OCI-LY1 (cell line): ENCODE data around the gene LRRC74A.

Experiments used
- EZH2 ChIP-seq: fragments of 200-600 bp; sonication (generic), shearing (Covaris generic); IDR thresholded peaks from 2 replicates; pipeline ENCODE4 v1.8.0; 2017; ENCODE audit warnings: borderline replicate concordance, mixed run types, mild to moderate bottlenecking, antibody characterized with exemption, low read length, moderate library complexity, mixed read lengths
- TF ChIP-seq, protein P1 (sequence below): fragments of 200-600 bp; sonication (generic), shearing (Covaris generic); IDR thresholded peaks from 2 replicates; pipeline ENCODE4 v1.5.1; 2017; ENCODE audit warnings: mild to moderate bottlenecking, antibody characterized with exemption, low read length, moderate library complexity, mixed read lengths

DNA sequence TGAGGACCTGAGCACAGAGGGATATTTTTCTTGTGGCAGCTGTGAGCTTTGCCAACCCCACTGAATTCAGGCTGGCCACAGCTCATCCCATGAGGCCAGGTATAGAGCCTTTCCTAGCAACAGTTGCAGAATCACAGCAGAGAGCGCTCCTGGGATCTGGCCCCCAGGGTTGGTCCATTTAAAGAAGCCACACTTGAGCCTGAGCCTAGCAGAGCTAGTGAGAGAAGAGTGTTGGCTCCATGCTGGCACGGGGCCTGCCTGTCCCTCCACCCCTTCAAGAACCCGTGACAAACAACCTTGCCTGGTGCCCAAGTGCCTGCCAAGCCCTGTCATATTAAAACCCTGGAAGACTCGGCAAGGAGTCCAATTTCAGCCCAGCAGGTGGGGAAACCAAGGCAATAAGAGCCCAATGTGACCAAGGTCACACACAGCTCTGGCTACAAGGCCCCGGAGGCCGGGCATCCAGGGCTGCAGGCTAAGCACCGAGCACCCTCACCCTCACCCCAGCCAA lies 91.6 kb downstream of the LRRC74A start:
- TF ChIP-seq, protein P1, sequence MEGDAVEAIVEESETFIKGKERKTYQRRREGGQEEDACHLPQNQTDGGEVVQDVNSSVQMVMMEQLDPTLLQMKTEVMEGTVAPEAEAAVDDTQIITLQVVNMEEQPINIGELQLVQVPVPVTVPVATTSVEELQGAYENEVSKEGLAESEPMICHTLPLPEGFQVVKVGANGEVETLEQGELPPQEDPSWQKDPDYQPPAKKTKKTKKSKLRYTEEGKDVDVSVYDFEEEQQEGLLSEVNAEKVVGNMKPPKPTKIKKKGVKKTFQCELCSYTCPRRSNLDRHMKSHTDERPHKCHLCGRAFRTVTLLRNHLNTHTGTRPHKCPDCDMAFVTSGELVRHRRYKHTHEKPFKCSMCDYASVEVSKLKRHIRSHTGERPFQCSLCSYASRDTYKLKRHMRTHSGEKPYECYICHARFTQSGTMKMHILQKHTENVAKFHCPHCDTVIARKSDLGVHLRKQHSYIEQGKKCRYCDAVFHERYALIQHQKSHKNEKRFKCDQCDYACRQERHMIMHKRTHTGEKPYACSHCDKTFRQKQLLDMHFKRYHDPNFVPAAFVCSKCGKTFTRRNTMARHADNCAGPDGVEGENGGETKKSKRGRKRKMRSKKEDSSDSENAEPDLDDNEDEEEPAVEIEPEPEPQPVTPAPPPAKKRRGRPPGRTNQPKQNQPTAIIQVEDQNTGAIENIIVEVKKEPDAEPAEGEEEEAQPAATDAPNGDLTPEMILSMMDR = no peak
- TF ChIP-seq EZH2 = no peak
